ENCODE results near the gene TMEM266.

Gene TMEM266

GRCh38 chr15:76161153-76162035, 101.6 kb downstream of the TMEM266 start:
- no peak for DNase-seq (ENCODE audit: low read depth in 3 of 3, low spot score in 1 of 3)

- DNase-seq (ENCODE audit: low read depth in 3 of 3, low spot score in 1 of 3) = no peak
Observed at GRCh38 chr15:76162036-76162398, 102.2 kb downstream of the TMEM266 start.

- DNase-seq (ENCODE audit: low read depth in 3 of 3, low spot score in 1 of 3) = no peak
Observed at GRCh38 chr15:76162784-76163456, 103.1 kb downstream of the TMEM266 start.

- DNase-seq (ENCODE audit: low read depth in 3 of 3, low spot score in 1 of 3) = no peak
Observed at GRCh38 chr15:76163457-76164295, 103.9 kb downstream of the TMEM266 start.

- DNase-seq (ENCODE audit: low read depth in 3 of 3, low spot score in 1 of 3) = no peak
Observed at GRCh38 chr15:76164602-76165001, 104.8 kb downstream of the TMEM266 start.

GRCh38 chr15:76165951-76166350, 106.2 kb downstream of the TMEM266 start:
- no peak for DNase-seq (ENCODE audit: low read depth in 3 of 3, low spot score in 1 of 3)

GRCh38 chr15:76168237-76168984, 108.6 kb downstream of the TMEM266 start:
- DNase-seq (ENCODE audit: low read depth in 3 of 3, low spot score in 1 of 3) = no peak

- no peak for DNase-seq (ENCODE audit: low read depth in 3 of 3, low spot score in 1 of 3)
Observed at GRCh38 chr15:76169018-76169417, 109.2 kb downstream of the TMEM266 start.

GRCh38 chr15:76169911-76170800, 110.4 kb downstream of the TMEM266 start:
- DNase-seq (ENCODE audit: low read depth in 3 of 3, low spot score in 1 of 3) = no peak

- DNase-seq (ENCODE audit: low read depth in 3 of 3, low spot score in 1 of 3) = no peak
Observed at GRCh38 chr15:76172782-76173181, 113.0 kb downstream of the TMEM266 start.

GRCh38 chr15:76173317-76173834, 113.6 kb downstream of the TMEM266 start:
- no peak for DNase-seq (ENCODE audit: low read depth in 3 of 3, low spot score in 1 of 3)

- no peak for DNase-seq (ENCODE audit: low read depth in 3 of 3, low spot score in 1 of 3)
Observed at GRCh38 chr15:76174654-76175053, 114.9 kb downstream of the TMEM266 start.

- no peak for DNase-seq (ENCODE audit: low read depth in 3 of 3, low spot score in 1 of 3)
Observed at GRCh38 chr15:76175442-76175841, 115.7 kb downstream of the TMEM266 start.

- DNase-seq (ENCODE audit: low read depth in 3 of 3, low spot score in 1 of 3) = no peak
Observed at GRCh38 chr15:76176059-76176458, 116.3 kb downstream of the TMEM266 start.

- DNase-seq (ENCODE audit: low read depth in 3 of 3, low spot score in 1 of 3) = no peak
Observed at GRCh38 chr15:76176487-76177085, 116.8 kb downstream of the TMEM266 start.

GRCh38 chr15:76177491-76178040, 117.8 kb downstream of the TMEM266 start:
- no peak for DNase-seq (ENCODE audit: low read depth in 3 of 3, low spot score in 1 of 3)

- DNase-seq (ENCODE audit: low read depth in 3 of 3, low spot score in 1 of 3) = no peak
Observed at GRCh38 chr15:76178296-76179000, 118.7 kb downstream of the TMEM266 start.

GRCh38 chr15:76179023-76179422, 119.2 kb downstream of the TMEM266 start:
- no peak for DNase-seq (ENCODE audit: low read depth in 3 of 3, low spot score in 1 of 3)
